Stimulated activated CD4-positive, alpha-beta T cell treated with anti-CD3 and anti-CD28 coated beads, TNF-alpha, amount 100 ng/mL, for 48 hours (primary cell): ENCODE results near the gene RAMP2.
"Not testable (repeated sequence)": the region's sequence is repeated elsewhere in the genome, so short reads cannot be mapped to it uniquely, and the experiment has no call there.

Source experiments
- DNase-seq, 3 donors: peaks; one replicate each; pipeline ENCODE4 v3.0.0-alpha.2; 2020; ENCODE audit warnings: low read depth in 3 of 3

Gene RAMP2

GRCh38 chr17:42760652-42761581, at the start of gene RAMP2:
Gene RAMP2 (plus strand): TSS chr17:42761227. CDS start chr17:42761262, 35 bp downstream.
- no peak for DNase-seq

DNA sequence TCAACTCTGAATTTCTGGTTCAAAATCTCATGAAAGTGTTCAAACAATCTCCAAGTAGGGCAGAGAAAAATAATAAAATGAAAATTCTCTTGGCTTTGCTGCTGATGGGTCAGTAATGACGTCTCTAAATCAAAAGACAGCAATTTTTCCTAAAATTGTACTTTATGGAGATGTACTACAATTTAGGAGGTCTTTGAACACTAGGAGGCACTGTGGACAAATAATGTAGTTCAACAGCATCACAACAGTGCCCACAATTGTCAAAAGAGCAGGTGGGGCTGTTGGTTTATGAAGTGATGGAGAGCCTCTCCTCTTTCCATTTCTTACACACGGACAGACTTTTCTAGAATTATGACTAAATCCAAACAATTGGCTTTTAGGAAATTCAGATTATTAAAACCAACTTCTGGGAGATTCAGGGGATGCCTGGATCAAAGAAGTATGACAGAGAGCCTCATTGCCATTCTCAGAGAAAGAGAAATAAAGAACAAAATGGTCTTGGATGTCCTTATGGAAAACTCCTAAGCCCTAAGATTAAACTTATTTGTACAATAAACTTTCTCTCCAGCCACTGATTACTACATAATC, 39.9 kb upstream of the RAMP2 start:
- DNase-seq = peak in 1 of 3 donors; percentile 41

- DNase-seq = no peak
Measured at GRCh38 chr17:42723636-42724035, 37.4 kb upstream of the RAMP2 start.

GRCh38 chr17:42725143-42725542, 35.9 kb upstream of the RAMP2 start:
- DNase-seq = no peak

GRCh38 chr17:42740699-42741098, 20.3 kb upstream of the RAMP2 start:
- DNase-seq = no peak

- DNase-seq = not testable (repeated sequence)
Measured at GRCh38 chr17:42742916-42743315, 18.1 kb upstream of the RAMP2 start.

- DNase-seq = no peak
Measured at GRCh38 chr17:42743595-42744282, 17.3 kb upstream of the RAMP2 start.

GRCh38 chr17:42744283-42744805, 16.7 kb upstream of the RAMP2 start:
- DNase-seq = peak; percentile 44 to 67 (median 57)

GRCh38 chr17:42744806-42745617, 16.0 kb upstream of the RAMP2 start, which contains the start of gene EZH1:
Gene EZH1 (minus strand): TSS chr17:42745040. CDS start chr17:42728941, 16,099 bp downstream.
- peak; percentile 85 to 87 (median 87) for DNase-seq

- DNase-seq = no peak
Measured at GRCh38 chr17:42748202-42748907, 12.7 kb upstream of the RAMP2 start.

GRCh38 chr17:42748908-42749798, 11.9 kb upstream of the RAMP2 start:
- DNase-seq = no peak

DNA sequence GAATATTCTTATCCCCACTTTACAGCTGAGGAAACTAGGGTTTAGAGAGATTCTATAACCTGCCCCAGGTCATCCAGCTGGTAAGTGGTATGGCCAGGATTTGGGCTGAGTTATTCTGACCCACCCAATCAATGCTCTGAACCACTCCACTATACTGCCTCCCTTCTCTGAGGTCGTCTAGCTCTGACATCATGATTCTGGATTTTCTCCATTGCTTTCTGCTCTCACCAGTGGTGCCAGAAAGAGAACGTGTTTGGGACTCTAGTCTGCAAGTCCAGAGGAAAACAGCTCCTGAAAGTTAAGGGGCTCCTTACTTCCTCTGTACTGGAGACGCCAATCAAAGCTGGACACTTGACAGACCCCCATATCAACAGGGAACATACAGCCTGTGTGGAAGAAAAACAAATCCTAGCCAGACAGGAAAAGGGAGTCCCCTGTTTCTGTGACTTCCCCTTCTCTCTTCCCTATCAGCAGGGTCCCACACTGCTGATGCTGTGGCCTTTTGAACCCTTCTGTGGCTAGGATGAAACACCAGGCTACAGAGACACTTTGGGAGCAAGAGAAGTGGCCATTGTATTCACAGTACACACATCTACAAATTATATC, 10.2 kb upstream of the RAMP2 start:
- no peak for DNase-seq

DNA sequence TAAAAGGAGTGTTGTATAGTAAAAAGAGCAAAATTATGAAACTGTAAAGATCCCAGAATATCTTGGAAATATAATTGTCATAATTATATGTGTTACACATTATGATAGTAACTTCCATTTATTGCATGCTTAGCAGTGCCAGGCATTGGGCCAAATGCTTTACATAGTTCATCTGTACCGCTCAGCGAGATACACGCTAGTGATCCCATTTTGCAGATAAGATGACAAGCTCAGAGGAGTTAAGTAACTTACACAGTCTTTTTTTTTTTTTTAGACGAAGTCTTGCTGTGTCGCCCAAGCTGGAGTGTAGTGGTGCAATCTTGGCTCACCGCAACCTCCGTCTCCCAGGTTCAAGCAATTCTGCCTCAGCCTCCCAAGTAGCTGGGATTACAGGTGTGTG, 9.4 kb upstream of the RAMP2 start:
- DNase-seq = no peak

DNA sequence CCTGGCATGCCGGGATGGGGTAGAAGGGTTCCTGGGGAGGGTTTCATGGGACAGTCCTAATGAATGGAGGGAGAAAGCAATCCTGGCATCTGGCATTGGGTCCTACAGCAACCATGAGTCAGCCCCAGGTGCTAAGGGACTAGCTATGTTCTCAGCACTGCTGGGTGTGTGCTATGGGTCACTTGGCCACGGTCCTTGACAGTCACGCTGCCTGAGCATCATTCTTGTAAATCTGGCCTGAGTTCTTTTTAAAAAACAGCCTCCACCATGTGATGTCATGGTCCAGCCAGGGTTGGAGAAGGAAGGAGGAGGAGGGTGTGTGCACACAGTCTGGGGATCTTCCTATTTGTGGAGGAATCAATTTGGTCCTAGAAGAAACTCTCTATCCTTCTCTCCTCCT, 6.2 kb upstream of the RAMP2 start:
- no peak for DNase-seq

DNA sequence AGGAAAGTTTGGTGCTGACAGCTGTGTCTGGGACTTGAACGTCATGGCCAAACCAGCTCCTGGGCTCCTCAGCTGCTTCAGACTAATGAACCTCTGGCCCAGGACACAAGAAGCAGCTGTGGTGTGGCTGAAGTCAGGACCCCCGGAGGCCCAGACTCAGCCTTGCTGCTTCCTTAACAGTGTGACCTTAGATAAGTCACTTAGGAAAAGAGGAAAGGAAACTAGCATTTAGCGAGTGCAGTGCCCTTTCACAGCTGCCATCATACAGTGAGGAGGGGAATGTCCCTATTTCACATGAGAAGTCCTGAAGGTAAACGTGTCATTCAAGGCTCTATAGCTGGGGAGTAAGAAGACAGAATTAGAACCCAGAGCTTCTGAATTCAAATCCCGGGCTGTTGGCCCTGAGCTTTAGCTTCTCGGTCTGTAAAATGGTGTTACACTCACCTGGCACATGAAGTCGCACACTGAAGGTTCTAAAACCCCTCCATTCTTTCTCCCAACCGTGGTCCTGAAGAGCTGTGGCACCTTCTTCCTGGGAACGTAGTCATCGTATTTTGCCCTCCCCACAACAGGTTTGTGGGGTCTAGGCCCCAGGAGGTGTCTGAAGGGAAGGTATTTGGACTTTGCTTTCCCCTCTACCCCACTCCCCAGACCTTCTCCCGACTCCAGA, 910 bp upstream of the RAMP2 start:
- DNase-seq = no peak

DNA sequence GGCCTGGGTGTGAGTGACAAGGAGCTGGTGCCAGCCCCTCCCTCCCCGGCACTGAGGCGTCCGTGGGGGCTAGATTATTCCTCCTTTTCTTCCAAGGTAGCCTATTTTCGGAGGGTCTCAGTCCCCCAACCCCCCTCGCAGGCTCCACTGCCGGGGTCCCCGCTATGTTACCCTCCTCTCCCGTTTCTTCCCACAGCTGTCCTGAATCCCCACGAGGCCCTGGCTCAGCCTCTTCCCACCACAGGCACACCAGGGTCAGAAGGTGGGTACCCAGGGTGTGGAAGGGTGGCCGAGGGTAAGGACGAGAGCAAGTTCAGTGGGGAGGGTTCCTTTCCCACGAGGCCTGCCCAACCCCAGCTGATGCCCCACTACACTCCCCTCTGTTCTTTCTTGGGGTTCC, 611 bp downstream of the RAMP2 start:
- DNase-seq = no peak

DNA sequence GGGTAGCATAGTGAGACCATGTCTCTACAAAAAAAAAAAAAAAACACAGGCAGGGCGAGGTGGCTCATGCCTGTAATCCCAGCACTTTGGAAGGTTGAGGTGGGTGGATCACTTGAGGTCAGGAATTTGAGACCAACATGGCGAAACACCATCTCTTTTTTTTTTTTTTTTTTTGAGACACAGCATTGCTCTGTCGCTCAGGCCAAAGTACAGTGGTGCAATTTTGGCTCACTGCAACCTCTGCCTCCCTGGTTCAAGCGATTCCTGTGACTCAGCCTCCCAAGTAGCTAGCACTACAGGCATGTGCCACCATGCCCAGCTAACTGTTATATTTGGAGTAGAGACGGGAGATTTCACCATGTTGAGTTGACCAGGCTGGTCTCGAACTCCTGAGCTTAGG, 5.1 kb downstream of the RAMP2 start:
- no peak for DNase-seq

DNA sequence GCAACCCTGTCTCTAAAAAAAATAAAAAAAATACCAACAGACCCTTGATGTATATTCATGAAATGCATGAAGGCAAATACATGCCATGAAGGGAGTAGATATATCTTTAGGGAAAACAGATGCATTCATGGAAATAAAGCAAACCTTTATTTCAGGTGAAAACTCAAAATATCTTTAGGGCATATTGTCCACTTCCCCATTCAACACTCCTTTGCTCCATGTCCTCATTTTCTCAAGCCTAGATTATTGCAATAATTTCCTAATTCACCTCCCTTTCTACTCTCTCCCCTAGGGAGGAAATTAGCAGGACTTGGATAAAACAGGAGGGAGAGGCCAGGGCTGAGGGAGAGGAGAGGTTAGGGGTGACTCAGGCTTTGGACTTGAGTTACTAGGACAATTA, 6.5 kb downstream of the RAMP2 start:
- DNase-seq = no peak

DNA sequence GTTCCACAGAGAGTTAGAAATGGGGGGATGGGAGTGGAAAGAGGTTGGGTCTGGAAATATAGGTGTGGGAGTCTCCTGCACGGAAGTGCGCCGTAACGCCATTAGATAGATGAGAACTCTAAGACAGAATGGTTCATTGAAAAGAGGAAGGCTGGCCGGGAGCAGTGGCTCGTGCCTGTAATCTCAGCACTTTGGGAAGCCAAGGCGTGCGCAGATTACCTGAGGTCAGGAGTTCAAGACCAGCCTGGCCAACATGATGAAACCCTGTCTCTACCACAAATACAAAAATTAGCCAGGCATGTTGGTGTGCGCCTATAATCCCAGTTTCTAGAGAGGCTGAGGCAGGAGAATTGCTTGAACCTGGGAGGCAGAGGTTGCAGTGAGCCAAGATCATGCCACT, 7.0 kb downstream of the RAMP2 start:
- not testable (repeated sequence) for DNase-seq
